NCI-H2107 (cell line): ENCODE results near the gene FAM120B.

Source experiments
- DNase-seq: peaks from one replicate; lab custom pipeline; 2025; lab: John Stamatoyannopoulos, UW

FAM120B gene

GRCh38 chr6:170445971-170446370 lies 139.4 kb downstream of the FAM120B start:
- no peak for DNase-seq

- no peak for DNase-seq
Measured at GRCh38 chr6:170446841-170447560, 140.4 kb downstream of the FAM120B start.

GRCh38 chr6:170447561-170447930 lies 141.0 kb downstream of the FAM120B start:
- no peak for DNase-seq

- no peak for DNase-seq
Measured at GRCh38 chr6:170448317-170448716, 141.8 kb downstream of the FAM120B start.

- no peak for DNase-seq
Measured at GRCh38 chr6:170448751-170449630, 142.4 kb downstream of the FAM120B start.

- no peak for DNase-seq
Measured at GRCh38 chr6:170449835-170450753, 143.5 kb downstream of the FAM120B start.

GRCh38 chr6:170450916-170451761 lies 144.6 kb downstream of the FAM120B start:
- no peak for DNase-seq

- no peak for DNase-seq
Measured at GRCh38 chr6:170451762-170452651, 145.4 kb downstream of the FAM120B start.

- no peak for DNase-seq
Measured at GRCh38 chr6:170452767-170453545, 146.4 kb downstream of the FAM120B start.

GRCh38 chr6:170453586-170454511 lies 147.3 kb downstream of the FAM120B start:
- DNase-seq, result no peak

GRCh38 chr6:170454512-170455285 lies 148.1 kb downstream of the FAM120B start:
- peak; percentile 12 for DNase-seq

GRCh38 chr6:170455335-170455979 lies 148.9 kb downstream of the FAM120B start:
- DNase-seq, result no peak

GRCh38 chr6:170456334-170456733 lies 149.8 kb downstream of the FAM120B start:
- DNase-seq, result no peak
